Activated gamma-delta T cell treated with anti-CD3 and anti-CD28 coated beads, Interleukin-2, amount 50 U/mL, for 16 hours (primary cell): ENCODE measurements around the gene B4GALNT4.
"Not testable (repeated sequence)": the region's sequence is repeated elsewhere in the genome, so short reads cannot be mapped to it uniquely, and the experiment has no call there.

Experiments used
- DNase-seq: peaks from one replicate; pipeline ENCODE4 v3.0.0-alpha.2; 2020; ENCODE audit warnings: low read depth

Gene B4GALNT4

GRCh38 chr11:334264-334994 is 34.9 kb upstream of the B4GALNT4 start:
- no peak for DNase-seq

DNA sequence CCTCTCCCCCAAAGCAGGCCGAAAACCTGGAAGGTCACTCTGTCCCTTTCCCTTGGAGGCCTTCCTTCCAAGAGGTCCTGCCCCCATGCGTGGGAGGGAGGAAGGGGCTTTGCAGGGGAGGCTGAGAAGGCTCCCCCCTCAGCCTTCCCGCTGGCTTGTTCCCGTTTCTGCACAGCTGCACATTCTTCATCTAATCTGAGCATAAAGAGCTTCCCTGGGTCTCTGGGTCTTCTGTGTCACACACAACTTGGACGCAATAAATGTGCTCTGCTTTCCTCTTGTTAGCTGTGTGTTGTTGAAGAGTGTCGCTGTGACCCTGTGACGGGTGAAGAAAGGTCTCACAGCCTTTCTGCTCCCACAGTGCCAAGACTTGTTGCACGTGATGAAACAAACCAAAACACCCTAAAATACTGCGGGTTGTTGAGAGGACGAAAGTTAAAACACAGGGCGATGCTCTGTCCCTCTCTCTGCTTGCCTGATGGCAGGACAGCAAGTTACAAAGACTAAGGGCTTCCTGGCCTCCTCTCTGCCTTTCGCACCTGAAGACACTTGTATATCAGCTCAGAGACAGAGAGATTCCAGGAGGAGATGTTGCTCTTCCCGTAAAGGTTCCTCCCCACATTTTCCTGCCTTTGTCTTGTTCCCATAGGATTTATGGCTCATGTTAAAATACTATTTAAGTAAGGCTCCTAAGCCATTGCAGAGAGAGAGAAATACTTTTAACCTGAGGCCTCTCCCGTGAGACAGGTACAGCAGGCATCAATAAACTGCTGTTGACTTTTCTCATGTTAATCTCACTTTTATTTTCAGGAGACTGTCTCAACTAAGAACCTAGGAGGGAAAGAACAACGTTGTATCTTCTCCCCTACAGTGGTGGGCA is 33.3 kb upstream of the B4GALNT4 start:
- no peak for DNase-seq

GRCh38 chr11:336659-337198 is 32.6 kb upstream of the B4GALNT4 start:
- no peak for DNase-seq

DNA sequence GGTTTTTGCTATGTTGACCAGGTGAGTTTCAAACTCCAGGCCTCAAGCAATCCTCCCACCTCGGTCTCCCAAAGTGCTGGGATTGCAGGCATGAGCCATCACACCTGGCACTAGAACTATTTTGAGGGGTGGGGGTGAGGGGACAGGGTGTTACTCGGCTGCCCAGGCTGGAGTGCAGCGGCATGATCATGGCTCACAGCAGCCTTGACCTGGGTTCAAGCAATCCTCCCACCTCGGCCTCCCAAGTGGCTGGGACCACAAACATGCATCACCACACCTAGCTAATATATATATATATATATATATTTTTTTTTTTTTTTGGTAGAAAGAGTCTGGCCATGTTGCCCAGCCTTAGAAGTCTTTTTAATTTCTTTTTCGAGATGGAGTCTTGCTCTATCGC is 31.6 kb upstream of the B4GALNT4 start:
- no peak for DNase-seq

- DNase-seq = no peak
These were observed 29.3 kb upstream of the B4GALNT4 start for GRCh38 chr11:339963-340362.

DNA sequence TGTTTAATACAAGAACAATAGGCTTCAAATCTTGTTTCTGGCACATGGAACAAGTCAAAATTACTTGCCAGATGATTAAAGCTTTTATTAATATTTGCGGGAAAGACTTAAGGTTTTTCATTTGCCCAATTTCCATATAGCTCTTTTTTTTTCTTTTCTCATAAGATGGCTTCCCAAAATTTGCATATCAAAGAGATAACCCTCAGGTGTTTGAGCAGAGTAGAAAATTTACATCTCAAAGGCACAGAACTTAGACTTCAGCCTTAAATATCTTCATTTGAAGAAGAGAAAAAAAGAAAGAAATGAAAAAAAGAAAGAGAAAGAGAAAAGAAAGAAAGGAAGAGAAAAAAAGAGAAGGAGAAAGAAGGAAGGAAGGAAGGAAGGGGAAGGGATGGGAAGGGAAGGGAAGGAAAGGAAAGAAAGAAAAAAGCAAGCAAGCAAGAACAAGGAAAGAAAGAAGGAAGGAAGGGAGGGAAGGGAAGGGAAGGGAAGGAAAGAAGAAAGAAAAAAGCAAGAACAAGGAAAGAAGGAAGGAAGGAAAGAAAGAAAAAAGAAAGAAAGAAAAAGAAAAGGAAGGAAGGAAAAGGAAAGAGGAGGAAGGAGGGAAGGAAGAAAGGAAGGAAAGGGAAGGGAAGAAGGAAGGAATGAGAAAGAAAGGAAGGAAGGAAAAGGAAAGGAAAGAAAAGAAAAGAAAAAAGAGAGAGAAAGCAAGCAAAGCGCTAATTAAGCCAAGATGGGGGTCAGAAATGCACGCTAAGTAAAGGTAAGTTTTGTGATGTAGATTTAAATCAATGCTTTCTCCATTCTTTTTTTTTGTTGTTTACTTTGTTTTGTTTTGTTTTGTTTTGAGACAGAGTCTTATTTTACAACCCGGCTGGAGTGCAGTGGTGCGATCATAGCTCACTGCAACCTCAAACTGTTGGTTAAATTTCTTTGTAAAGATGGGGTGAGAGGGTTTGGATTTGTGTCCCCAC is 28.5 kb upstream of the B4GALNT4 start:
- no peak for DNase-seq

- DNase-seq = no peak
These were observed 27.0 kb upstream of the B4GALNT4 start for GRCh38 chr11:342328-342727.

DNA sequence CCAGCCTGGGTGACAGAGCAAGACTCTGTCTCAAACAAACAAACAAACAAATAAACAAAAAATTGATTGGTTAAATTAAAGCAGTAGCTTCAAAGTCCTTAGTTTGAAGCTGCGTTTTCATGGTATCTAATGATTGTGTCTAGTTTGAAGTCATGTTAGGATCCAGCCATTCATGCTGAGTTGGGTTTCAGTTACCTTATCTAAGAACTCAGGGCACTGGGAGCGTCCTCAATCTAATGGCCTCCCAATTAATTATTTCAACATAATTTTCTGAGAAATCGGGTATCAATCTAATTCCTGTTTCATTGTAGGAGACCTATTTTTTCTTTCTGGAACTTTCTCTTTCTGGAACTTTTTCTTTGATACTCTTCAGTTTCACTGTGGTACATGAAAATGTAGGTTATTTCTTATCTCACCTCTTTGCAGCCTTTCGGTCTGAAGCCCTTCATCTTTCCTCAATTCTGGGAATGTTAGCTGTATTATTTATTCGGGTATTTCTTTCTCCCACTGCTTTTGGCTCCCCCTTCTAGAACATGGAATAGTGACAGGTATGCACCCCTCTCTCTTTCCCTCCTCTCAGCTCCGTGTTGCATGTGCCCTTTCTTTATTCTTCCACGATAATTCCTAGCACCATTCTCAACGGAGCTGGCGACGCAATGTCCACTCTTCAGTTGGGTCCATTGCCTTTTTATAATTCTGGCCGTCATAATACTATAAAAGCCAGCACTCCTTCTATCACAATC is 24.3 kb upstream of the B4GALNT4 start:
- no peak for DNase-seq

- DNase-seq = no peak
These were observed 22.8 kb upstream of the B4GALNT4 start for GRCh38 chr11:346529-346928.

- not testable (repeated sequence) for DNase-seq
These were observed 19.9 kb upstream of the B4GALNT4 start for GRCh38 chr11:349270-349954.

DNA sequence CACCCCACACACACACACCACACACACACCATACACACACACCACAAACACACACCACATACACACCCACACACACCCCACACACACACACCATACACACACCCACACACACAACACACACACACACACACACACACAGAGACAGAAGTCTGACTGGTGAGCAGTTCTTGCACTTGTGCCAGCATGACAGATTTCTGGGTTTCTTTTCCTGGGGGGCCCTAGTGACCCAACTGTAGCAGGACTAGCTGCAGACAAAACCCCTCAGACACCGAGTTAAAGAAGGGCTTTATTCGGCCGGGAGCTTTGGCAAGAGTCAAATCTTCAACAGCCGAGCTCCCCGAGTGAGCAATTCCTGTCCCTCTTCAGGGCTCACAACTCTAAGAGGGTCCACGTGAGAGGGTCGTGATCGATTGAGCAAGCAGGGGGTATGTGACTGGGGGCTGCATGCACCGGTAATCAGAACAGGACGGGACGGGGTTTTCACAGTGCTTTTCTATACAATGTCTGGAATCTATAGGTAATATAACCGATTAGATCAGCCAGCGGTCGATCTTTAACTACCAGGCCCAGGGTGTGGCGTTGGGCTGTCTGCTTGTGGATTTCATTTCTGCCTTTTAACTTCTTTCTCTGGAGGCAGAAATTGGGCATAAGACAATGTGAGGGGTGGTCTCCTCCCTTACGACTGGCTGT is 19.1 kb upstream of the B4GALNT4 start:
- not testable (repeated sequence) for DNase-seq

GRCh38 chr11:350723-351255 is 18.5 kb upstream of the B4GALNT4 start:
- no peak for DNase-seq

DNA sequence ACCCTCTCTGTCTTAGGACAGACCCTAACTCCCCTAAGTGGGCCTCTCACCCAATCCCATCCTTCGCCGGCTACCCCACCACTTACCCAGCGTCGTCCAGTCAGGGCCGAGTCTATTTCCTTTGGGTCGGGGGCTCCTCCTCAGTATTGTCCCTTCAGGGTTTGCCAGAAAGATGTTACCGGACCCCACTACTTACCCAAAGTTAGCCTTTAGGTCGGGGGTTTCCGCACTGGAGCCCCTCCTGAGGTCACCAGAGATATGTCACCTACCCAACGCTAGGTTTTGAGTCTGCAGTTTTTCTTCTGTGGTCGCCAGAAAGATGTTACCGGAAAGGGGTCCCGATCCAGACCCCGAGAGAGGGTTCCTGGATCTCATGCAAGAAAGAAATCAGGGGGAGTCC is 17.9 kb upstream of the B4GALNT4 start:
- no peak for DNase-seq

DNA sequence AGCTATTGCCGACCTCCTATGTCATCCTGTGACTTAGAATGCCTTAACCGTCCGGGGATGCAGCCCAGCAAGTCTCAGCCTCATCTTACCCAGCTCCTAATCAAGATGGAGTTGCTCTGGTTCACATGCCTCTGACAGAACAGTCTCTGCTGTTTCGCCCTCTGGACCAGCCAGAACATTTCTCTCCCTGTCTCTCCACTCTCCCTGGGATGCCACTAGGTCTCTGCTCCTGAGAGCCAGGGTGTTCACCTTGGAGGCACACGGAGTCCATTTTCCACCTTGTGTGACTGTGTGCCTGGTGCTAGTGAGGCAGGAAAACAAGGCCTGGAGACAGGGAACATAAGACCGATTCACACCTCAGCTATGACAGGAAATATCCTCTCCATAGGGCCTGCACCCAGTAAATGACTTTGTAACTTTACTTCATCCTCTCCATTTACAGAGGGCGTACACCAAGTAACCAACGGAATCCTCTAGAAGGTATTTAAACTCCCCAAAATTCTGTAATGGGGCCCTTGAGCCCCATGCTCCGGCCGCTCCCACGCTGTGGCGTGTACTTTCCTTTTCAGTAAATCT is 16.8 kb upstream of the B4GALNT4 start:
- no peak for DNase-seq

DNA sequence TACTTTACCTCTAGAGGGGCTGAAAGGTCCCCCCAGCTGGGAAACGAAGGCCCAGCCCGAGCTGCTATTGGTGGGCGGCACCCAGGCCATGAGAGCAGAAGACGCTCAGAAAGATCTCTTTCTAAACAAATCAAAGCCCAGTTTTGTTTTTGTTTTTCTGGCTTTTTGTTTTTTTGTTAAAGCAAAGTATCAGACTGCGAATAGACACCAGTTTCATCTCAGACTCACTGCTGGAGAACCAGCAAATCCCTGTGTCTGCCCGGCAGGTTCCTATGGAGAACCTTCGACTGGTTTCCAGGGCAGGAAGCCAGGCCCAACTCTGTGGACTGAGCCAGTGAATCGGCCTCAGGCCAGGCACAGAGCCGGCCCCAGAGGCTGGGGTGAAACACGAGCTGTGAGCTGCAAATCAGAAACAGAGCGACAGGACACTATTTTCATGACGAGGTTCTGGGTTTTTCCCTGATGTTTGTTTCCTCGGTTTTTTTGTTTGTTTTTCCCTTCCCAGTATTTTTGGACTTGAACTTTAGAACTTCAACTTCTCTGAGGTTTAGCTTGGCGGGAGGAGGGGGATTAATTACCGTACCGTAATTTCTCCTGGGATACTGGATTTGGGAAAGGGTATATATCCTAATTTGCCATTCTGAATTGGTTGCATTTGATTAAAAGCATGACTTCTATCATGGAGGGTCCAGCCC is 16.0 kb upstream of the B4GALNT4 start:
- no peak for DNase-seq

GRCh38 chr11:355581-356458 is 13.5 kb upstream of the B4GALNT4 start:
- DNase-seq = peak; percentile 77

DNA sequence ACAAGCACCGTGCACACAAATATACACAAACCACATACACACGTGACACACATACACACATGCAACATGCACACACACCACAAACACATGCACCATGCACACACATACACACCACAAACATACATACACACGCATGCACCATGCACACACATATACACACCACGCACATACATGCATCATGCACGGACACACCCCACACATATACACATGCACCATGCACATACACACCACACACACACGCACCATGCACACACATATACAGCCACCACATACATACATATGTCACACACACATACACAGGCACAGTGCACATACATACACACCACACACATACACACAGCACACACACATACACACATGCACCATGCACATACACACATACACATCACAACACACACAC is 12.7 kb upstream of the B4GALNT4 start:
- no peak for DNase-seq

DNA sequence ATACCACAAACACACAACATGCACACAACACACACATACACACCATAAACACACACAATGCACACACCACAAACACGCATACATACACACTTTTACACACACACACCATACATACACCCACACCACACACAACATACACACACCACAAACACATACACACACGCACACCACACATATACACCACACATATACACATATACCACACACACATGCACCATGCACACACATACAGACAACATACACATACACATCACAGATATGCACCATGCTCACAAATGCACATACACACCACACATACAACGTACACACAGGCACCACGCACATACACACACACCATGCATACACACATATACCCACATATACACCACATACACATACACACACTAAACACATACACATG is 11.7 kb upstream of the B4GALNT4 start:
- DNase-seq = no peak
